DND-41 (cell line): ENCODE data around the gene MUCL1.

Experiments
- ATAC-seq: fragments of 200-7000 bp; cut with Tn5 transposase; 3 replicates; pipeline ENCODE4 v1.9.1; 2021; ENCODE audit warnings: low read depth; ENCODE audit not compliant: insufficient read depth
- DNase-seq: peaks from one replicate; pipeline ENCODE4 v3.0.0-alpha.2; 2020
- H2AFZ ChIP-seq: 2 replicates; pipeline ENCODE4 v1.6.0; 2012; ENCODE audit warnings: low read depth, low read length
- H3K27ac ChIP-seq: 2 replicates; pipeline ENCODE4 v1.5.1; 2012; ENCODE audit warnings: low read length, inconsistent platforms
- H3K27me3 ChIP-seq: fragments of 200-600 bp; sonication (generic); 2 replicates; pipeline ENCODE4 v1.6.0; 2012; ENCODE audit warnings: low read length, mild to moderate bottlenecking, inconsistent platforms; ENCODE audit not compliant: insufficient read depth, poor library complexity
- H3K36me3 ChIP-seq: 2 replicates; pipeline ENCODE4 v1.5.1; 2012; ENCODE audit warnings: low read length, inconsistent platforms; ENCODE audit not compliant: insufficient read depth
- H3K4me1 ChIP-seq: 2 replicates; pipeline ENCODE4 v1.5.1; 2012; ENCODE audit warnings: mild to moderate bottlenecking, low read length; ENCODE audit not compliant: insufficient read depth
- H3K4me2 ChIP-seq: 2 replicates; pipeline ENCODE4 v1.6.0; 2012; ENCODE audit warnings: mild to moderate bottlenecking, moderate library complexity, low read length, inconsistent platforms; ENCODE audit not compliant: insufficient read depth
- H3K4me3 ChIP-seq, 2 experiments: fragments of 200-600 bp in 1 of 2; shearing (Covaris generic) in 1 of 2; 2 replicates each; pipeline ENCODE4 v1.5.1; 2012 to 2016; ENCODE audit warnings: inconsistent platforms in 2 of 2, low read length in 2 of 2, mild to moderate bottlenecking in 2 of 2, low read depth in 1 of 2, moderate library complexity in 1 of 2
- H3K79me2 ChIP-seq: 2 replicates; pipeline ENCODE4 v1.6.0; 2012; ENCODE audit warnings: low read length, inconsistent platforms; ENCODE audit not compliant: insufficient read depth
- H3K9ac ChIP-seq: 2 replicates; pipeline ENCODE4 v1.6.0; 2012; ENCODE audit warnings: low read depth, mild to moderate bottlenecking, inconsistent platforms, low read length, moderate library complexity
- H3K9me3 ChIP-seq: 2 replicates; pipeline ENCODE4 v1.5.1; 2012; ENCODE audit warnings: low read length, moderate library complexity, mild to moderate bottlenecking, inconsistent platforms; ENCODE audit not compliant: insufficient read depth, severe bottlenecking
- H4K20me1 ChIP-seq: 2 replicates; pipeline ENCODE4 v1.6.0; 2012; ENCODE audit warnings: low read length; ENCODE audit not compliant: insufficient read depth
- EZH2 ChIP-seq: IDR thresholded peaks from 3 replicates; pipeline ENCODE4 v1.6.1; 2012; ENCODE audit warnings: borderline replicate concordance, low read depth, mild to moderate bottlenecking, moderate library complexity, low read length, inconsistent platforms; ENCODE audit not compliant: severe bottlenecking
- TF ChIP-seq, protein P1 (sequence below): IDR thresholded peaks from 2 replicates; pipeline ENCODE4 v1.5.1; 2012; ENCODE audit warnings: borderline replicate concordance, low read length, moderate library complexity, mild to moderate bottlenecking; ENCODE audit not compliant: poor library complexity, severe bottlenecking; ENCODE audit errors: extremely low read depth

Gene MUCL1, protein sequence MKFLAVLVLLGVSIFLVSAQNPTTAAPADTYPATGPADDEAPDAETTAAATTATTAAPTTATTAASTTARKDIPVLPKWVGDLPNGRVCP

DNA sequence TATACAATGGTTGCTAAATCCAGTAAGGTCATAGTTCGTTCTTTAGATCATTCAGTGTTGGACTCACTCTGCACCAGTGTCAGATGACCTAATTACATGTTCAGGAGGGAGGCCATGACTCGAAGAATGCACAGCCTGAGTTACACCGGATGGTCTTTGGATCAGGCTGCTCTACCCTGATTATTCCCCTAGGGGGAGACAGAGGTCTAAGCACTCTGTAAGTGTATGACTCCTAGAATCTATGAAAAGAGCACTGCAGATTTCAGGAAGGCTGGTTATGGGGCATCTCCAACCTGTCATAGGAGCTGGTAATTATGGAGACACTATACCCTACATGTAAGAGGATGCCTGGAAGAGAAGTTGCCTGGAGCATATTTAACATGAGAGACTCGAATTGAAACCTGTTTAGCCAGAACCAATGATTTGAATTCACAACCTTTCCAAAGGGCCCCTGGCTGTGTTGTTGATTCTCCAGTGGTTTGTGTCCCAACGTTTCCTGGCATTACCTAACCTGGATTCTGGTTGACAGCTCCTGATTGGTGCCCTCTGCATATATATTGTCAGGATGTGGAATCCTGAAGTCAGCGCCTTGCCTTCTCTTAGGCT is at the start of gene MUCL1:
Gene MUCL1 (plus strand): TSS at position 584 of the 606 bp plus-strand sequence. CDS start 67 bp downstream, outside the sequence.
- no peak within 1 kb of the TSS for H2AFZ ChIP-seq
- no peaks in the 10 kb centered on the region for H3K4me1 ChIP-seq
- DNase-seq (peak; percentile 75), ATAC-seq (peak; percentile 100)
- no peak for TF ChIP-seq EZH2
- TF ChIP-seq, protein P1, sequence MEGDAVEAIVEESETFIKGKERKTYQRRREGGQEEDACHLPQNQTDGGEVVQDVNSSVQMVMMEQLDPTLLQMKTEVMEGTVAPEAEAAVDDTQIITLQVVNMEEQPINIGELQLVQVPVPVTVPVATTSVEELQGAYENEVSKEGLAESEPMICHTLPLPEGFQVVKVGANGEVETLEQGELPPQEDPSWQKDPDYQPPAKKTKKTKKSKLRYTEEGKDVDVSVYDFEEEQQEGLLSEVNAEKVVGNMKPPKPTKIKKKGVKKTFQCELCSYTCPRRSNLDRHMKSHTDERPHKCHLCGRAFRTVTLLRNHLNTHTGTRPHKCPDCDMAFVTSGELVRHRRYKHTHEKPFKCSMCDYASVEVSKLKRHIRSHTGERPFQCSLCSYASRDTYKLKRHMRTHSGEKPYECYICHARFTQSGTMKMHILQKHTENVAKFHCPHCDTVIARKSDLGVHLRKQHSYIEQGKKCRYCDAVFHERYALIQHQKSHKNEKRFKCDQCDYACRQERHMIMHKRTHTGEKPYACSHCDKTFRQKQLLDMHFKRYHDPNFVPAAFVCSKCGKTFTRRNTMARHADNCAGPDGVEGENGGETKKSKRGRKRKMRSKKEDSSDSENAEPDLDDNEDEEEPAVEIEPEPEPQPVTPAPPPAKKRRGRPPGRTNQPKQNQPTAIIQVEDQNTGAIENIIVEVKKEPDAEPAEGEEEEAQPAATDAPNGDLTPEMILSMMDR, result peak; percentile 96
- H3K36me3 ChIP-seq, result no peaks in the 10 kb centered on the region
- H3K79me2 ChIP-seq, result no peaks in the 10 kb centered on the region
- no peak within 1 kb of the TSS for H3K4me2 ChIP-seq
- H4K20me1 ChIP-seq, result no peaks in the 10 kb centered on the region
- H3K9me3 ChIP-seq, result no peaks in the 10 kb centered on the region
- no peak within 1 kb of the TSS for H3K4me3 ChIP-seq
- peaks cover 7% of the 10 kb centered on the region for H3K27me3 ChIP-seq
- no peak within 1 kb of the TSS for H3K27ac ChIP-seq
- no peak within 1 kb of the TSS for H3K9ac ChIP-seq

DNA sequence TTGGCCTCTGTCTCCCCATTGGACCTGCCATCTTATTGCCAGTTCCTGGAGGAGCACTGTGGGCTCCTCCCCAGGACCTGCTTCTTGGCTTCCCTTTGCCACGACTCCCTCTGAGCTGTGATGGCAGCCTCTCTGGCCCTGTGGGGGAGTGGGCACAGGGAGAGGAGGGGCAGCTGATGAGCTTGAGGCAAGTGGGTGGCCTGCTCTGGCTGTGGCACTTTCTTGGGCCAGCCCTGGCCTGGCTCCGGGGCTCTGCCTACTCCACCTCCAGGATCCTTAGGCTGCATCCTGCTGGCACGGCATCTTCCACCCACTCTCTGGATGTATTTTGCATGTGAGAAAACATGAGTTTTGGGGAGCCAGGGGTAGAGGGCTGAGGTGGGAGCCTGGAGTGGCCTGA is 32.6 kb upstream of the MUCL1 start:
- no peak overlapping the region for H3K9ac ChIP-seq
- no peaks in the 10 kb centered on the region for H4K20me1 ChIP-seq
- DNase-seq (no peak), ATAC-seq (no peak)
- H3K36me3 ChIP-seq, result no peaks in the 10 kb centered on the region
- no peaks in the 10 kb centered on the region for H3K4me1 ChIP-seq
- no peak overlapping the region for H3K4me2 ChIP-seq
- TF ChIP-seq, protein P1, result no peak
- TF ChIP-seq EZH2, result no peak
- no peak overlapping the region for H2AFZ ChIP-seq
- H3K79me2 ChIP-seq, result no peaks in the 10 kb centered on the region
- no peak overlapping the region for H3K27ac ChIP-seq
- H3K27me3 ChIP-seq, result no peaks in the 10 kb centered on the region
- no peak overlapping the region for H3K4me3 ChIP-seq
- H3K9me3 ChIP-seq, result no peaks in the 10 kb centered on the region

DNA sequence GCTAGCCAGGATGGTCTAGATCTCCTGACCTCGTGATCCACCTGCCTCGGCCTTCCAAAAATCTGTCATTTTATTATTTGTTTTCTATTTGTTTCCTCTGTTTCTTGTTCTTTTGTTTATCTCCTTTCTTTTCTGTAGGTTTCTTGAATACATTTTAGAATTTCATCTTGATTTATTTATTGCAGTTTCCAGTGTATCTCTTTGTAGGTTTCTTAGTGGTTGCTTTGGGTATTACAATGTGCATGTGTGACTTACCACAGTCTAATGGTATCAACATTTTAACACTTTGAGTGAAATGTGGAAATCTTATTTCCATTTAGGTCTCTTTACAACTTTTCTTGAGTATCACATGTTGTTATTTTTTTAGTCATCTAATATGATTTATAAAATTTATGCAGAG is 29.9 kb upstream of the MUCL1 start:
- TF ChIP-seq, protein P1, result peak; percentile 34
- no peak for TF ChIP-seq EZH2
- H3K4me2 ChIP-seq, result no peak overlapping the region
- H3K9me3 ChIP-seq, result no peaks in the 10 kb centered on the region
- H3K27me3 ChIP-seq, result no peaks in the 10 kb centered on the region
- no peaks in the 10 kb centered on the region for H4K20me1 ChIP-seq
- H3K4me1 ChIP-seq, result no peaks in the 10 kb centered on the region
- no peaks in the 10 kb centered on the region for H3K79me2 ChIP-seq
- H3K4me3 ChIP-seq, result no peak overlapping the region
- H2AFZ ChIP-seq, result no peak overlapping the region
- H3K9ac ChIP-seq, result no peak overlapping the region
- DNase-seq, result no peak
- no peak overlapping the region for H3K27ac ChIP-seq
- no peaks in the 10 kb centered on the region for H3K36me3 ChIP-seq
- ATAC-seq, result no peak
